Upper lobe of left lung (tissue), 6 donors: ENCODE measurements around the gene CCL20. TPM values are rescaled to one million over a fixed set of nuclear protein-coding genes. Genes with fewer than 3 reads are reported as not detected.
A peak's percentile ranks its signal among the peaks of the same experiment; 100 is the strongest.

ENCODE experiments used
- ATAC-seq, 2 donors: fragments of 200-7000 bp; cut with Tn5 transposase; one replicate each; pipeline ENCODE4 v1.9.1; 2022; ENCODE audit warnings: mild to moderate bottlenecking in 2 of 2, moderate library complexity in 2 of 2; ENCODE audit not compliant: low FRiP score in 2 of 2
- DNase-seq, 2 donors: peaks; one replicate each; pipeline ENCODE4 v3.0.0-alpha.2; 2019 to 2020
- H3K27ac ChIP-seq, 4 donors: fragments of 200-600 bp; sonication (generic); one replicate each; pipeline ENCODE4 v1.5.1; 2016 to 2019
- H3K27me3 ChIP-seq, 4 donors: fragments of 200-600 bp; sonication (generic); one replicate each; pipeline ENCODE4 v1.5.1; 2017 to 2019
- H3K36me3 ChIP-seq, 4 donors: fragments of 200-600 bp; sonication (generic); one replicate each; pipeline ENCODE4 v1.5.1; 2016 to 2019
- H3K4me1 ChIP-seq, 4 donors: fragments of 200-600 bp; sonication (generic); one replicate each; pipeline ENCODE4 v1.5.1; 2018 to 2019
- H3K4me3 ChIP-seq, 4 donors: fragments of 200-600 bp; sonication (generic); one replicate each; pipeline ENCODE4 v1.5.1; 2017 to 2019; ENCODE audit warnings: mild to moderate bottlenecking in 2 of 4, moderate library complexity in 1 of 4
- H3K9me3 ChIP-seq, 4 donors: fragments of 200-600 bp; sonication (generic); one replicate each; pipeline ENCODE4 v1.5.1; 2018 to 2019
- EP300 ChIP-seq, 4 donors: sonication (generic); formaldehyde crosslinking; IDR thresholded peaks; one replicate each; pipeline ENCODE4 v1.5.1; 2017; ENCODE audit warnings: antibody characterized with exemption in 4 of 4, control low read depth in 2 of 4
- POLR2A ChIP-seq, 4 donors: fragments of 450-650 bp; IDR thresholded peaks; one replicate each; pipeline ENCODE4 v1.5.1; 2016 to 2017; ENCODE audit warnings: antibody characterized with exemption in 4 of 4, mild to moderate bottlenecking in 2 of 4
- POLR2AphosphoS5 ChIP-seq, 2 donors: sonication (generic); formaldehyde crosslinking; IDR thresholded peaks; one replicate each; pipeline ENCODE4 v1.5.1; 2017; ENCODE audit warnings: antibody characterized with exemption in 2 of 2
- WGBS, 2 donors: methylation state at CpG; one replicate each; pipeline ENCODE4 v1.1.5; 2017 to 2018; 5-methylcytosine and 5-hydroxymethylcytosine counted together
- total RNA-seq, 6 donors: library from RNA; depleted of rRNA in 4 of 6; stranded (reverse); fragments of >200 nt in 4 of 6; gene quantifications; one replicate each; pipeline versions ENCODE4 v1.1.0 to v1.2.1, GENCODE V29; 2016 to 2021
- TF ChIP-seq, protein P1 (sequence below), 6 experiments: fragments of 450-650 bp in 4 of 6; fragments of 200-600 bp in 2 of 6; sonication (generic) in 2 of 6; IDR thresholded peaks; one replicate each; pipeline ENCODE4 v1.5.1; 2016 to 2019; ENCODE audit warnings: antibody characterized with exemption in 6 of 6
- donor health status: DM: no; HTN: no; CAD: no; lungs with moderate emphysema.
- donor health status: DM: no; HTN: yes; CAD: no; lungs with severe emphysema.

Gene CCL20
- total RNA-seq, 6 donors from 2014 or later: 0.66 to 8.6 (median 3.8) TPM; not detected in 1

DNA sequence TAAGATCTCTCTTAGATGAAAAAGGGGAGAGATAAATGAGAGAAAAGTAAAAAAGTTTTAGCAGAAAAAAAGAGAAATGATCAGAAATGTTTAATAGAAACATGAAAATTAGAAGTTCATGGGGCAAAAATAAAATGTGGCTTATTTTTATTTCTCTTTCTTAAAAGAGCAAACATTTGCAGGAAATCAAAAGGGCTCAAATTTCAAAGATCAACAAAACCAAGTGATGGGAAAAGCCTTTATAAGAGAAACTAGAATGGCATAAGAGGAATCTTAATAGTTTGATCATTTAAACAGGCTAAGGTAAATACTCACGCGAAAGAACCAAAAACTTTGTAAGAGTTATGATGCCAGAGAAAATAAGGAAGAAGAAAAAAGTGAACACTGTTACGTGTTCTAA is 34.5 kb downstream of the CCL20 start:
- ATAC-seq (no peak), DNase-seq (no peak)
- Histone ChIP-seq H3K4me1 (peaks cover 0 to 2% (median under 1%) of the 10 kb centered on the region in 4 donors), H3K27ac (peak overlapping the region in 2 of 4 donors; percentile 33 to 42), H3K27me3 (no peaks in the 10 kb centered on the region), H3K4me3 (no peak overlapping the region), H3K9me3 (no peaks in the 10 kb centered on the region), H3K36me3 (no peaks in the 10 kb centered on the region)
- TF ChIP-seq, protein P1, sequence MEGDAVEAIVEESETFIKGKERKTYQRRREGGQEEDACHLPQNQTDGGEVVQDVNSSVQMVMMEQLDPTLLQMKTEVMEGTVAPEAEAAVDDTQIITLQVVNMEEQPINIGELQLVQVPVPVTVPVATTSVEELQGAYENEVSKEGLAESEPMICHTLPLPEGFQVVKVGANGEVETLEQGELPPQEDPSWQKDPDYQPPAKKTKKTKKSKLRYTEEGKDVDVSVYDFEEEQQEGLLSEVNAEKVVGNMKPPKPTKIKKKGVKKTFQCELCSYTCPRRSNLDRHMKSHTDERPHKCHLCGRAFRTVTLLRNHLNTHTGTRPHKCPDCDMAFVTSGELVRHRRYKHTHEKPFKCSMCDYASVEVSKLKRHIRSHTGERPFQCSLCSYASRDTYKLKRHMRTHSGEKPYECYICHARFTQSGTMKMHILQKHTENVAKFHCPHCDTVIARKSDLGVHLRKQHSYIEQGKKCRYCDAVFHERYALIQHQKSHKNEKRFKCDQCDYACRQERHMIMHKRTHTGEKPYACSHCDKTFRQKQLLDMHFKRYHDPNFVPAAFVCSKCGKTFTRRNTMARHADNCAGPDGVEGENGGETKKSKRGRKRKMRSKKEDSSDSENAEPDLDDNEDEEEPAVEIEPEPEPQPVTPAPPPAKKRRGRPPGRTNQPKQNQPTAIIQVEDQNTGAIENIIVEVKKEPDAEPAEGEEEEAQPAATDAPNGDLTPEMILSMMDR (IDR thresholded peaks at IDR 0.05): no peak
- 46 to 61% methylated on average over 3 of the region's 3 CpGs for WGBS, 2 donors

DNA sequence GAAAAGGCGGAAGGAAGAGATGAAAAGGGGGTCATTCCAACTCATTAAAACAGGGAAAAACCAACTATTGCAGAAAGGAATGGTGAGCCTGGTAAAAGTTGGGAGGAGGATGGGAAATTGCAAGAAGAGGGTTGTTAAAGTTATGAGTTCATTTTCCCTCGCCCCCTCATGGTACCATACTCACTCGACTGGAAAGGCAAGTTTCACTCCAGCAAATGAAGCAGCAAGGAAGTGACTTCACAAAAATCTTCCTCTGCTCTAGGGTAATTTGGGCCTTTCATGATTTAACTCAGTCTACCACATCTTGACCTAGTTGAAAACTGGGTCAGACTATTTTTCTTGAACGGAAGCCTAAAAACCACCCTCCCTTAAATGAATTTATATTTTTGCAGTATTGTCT is 34.9 kb downstream of the CCL20 start:
- peak overlapping the region in 2 of 4 donors; percentile 33 to 42 for H3K27ac ChIP-seq
- no peaks in the 10 kb centered on the region for H3K36me3 ChIP-seq
- TF ChIP-seq, protein P1 (IDR thresholded peaks at IDR 0.05): no peak
- no peak for TF ChIP-seq POLR2A (IDR thresholded peaks at IDR 0.05)
- TF ChIP-seq EP300 (IDR thresholded peaks at IDR 0.05): peak in 1 of 4 donors; percentile 18
- TF ChIP-seq POLR2AphosphoS5 (IDR thresholded peaks at IDR 0.05): no peak
- H3K4me3 ChIP-seq: no peak overlapping the region
- no peaks in the 10 kb centered on the region for H3K9me3 ChIP-seq
- DNase-seq (no peak), ATAC-seq (no peak)
- no peaks in the 10 kb centered on the region for H3K27me3 ChIP-seq
- 53 to 64% methylated on average over 4 of the region's 4 CpGs for WGBS, 2 donors
- H3K4me1 ChIP-seq: peaks cover 0 to 6% (median 3%) of the 10 kb centered on the region in 4 donors

DNA sequence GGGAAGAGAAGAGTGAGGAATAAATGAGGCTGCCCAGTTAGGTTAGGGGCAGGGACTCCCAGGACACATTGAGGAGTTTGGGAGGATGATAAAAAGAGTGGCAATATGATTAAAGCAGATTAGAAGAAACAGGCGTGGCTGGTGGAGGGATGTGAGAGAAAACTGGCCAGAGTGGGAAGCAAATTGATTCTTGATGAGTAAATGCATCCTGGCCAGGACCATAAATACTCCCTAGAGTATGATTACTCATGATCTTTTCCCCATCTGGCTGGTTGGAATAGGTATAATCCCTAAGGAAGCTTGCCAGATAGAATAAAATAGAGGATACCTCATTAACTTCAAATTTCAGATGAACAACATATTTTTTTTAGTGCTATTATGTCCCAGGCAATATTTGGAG is 36.3 kb downstream of the CCL20 start:
- H3K27me3 ChIP-seq: no peaks in the 10 kb centered on the region
- H3K4me3 ChIP-seq: no peak overlapping the region
- TF ChIP-seq POLR2A (IDR thresholded peaks at IDR 0.05) (no peak), EP300 (IDR thresholded peaks at IDR 0.05) (no peak), POLR2AphosphoS5 (IDR thresholded peaks at IDR 0.05) (no peak)
- TF ChIP-seq, protein P1 (IDR thresholded peaks at IDR 0.05): no peak
- H3K4me1 ChIP-seq: peaks cover 0 to 9% (median 3%) of the 10 kb centered on the region in 4 donors
- H3K27ac ChIP-seq: no peak overlapping the region
- DNase-seq (no peak), ATAC-seq (peak in 1 of 2 donors; percentile 70)
- WGBS, 2 donors: 44 to 59% methylated on average over 1 of the region's 1 CpG
- H3K9me3 ChIP-seq: no peaks in the 10 kb centered on the region
- no peaks in the 10 kb centered on the region for H3K36me3 ChIP-seq

DNA sequence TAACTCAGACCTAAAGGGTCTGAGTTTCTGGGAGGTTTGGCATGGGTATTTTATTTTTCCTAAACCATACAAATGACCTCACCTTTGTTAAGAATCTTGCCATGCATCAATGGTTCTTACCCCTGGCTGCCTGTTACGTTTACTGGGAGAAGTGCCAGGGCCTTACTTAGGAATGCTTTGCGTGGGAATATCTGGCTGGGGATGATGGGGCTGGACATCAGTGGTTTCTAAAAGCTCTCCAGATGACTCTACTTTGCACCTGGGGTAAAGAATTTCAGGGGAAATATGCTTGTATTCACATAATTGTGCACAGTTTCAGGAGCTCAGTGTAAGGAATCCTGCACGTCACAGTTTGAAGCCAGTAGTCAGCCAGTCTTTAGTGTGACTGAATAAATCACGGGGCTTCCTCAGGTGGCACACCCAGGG is 39.6 kb downstream of the CCL20 start:
- Histone ChIP-seq H3K4me3 (no peak overlapping the region), H3K36me3 (no peaks in the 10 kb centered on the region), H3K4me1 (peaks cover 0 to 9% (median 3%) of the 10 kb centered on the region in 4 donors), H3K27me3 (no peaks in the 10 kb centered on the region), H3K9me3 (no peaks in the 10 kb centered on the region), H3K27ac (peak overlapping the region in 3 of 4 donors; percentile 40 to 54 (median 52))
- ATAC-seq (peak; percentile 63 to 69), DNase-seq (peak in 1 of 2 donors; percentile 47)
- no peak for TF ChIP-seq POLR2A (IDR thresholded peaks at IDR 0.05)
- TF ChIP-seq POLR2AphosphoS5 (IDR thresholded peaks at IDR 0.05): no peak
- TF ChIP-seq EP300 (IDR thresholded peaks at IDR 0.05): no peak
- TF ChIP-seq, protein P1 (IDR thresholded peaks at IDR 0.05): no peak
- 55 to 58% methylated on average over 3 to 4 of the region's 4 CpGs for WGBS, 2 donors

DNA sequence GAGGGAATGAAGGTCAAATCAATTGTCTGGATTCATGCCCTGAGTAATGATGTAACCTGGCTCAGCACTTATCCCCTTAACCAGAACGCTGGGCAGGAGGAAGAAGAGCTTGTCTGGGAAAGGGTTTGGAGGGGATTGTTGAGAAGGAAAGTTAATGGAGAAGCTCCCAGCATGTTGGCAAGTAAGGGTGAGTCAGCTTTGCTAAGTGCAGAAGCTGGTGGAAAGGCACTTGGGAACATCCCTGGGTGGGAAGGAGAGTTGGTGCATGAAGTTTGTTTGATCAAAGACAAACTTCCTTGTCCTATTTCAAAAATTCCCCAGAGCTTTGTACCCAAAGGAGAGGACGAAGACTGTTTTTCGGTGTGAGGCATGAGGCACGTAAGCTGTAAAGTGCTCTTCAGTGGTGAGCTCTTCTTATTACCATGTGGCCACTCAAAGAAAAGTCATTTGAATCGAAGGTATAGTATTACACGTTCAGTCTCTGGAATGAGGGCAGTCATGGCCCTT is 40.2 kb downstream of the CCL20 start:
- 51 to 64% methylated on average over 6 of the region's 6 CpGs for WGBS, 2 donors
- Histone ChIP-seq H3K36me3 (no peaks in the 10 kb centered on the region), H3K27me3 (no peaks in the 10 kb centered on the region), H3K4me3 (no peak overlapping the region), H3K4me1 (peaks cover 0 to 9% (median 3%) of the 10 kb centered on the region in 4 donors), H3K27ac (peak overlapping the region in 3 of 4 donors; percentile 40 to 54 (median 52)), H3K9me3 (no peaks in the 10 kb centered on the region)
- ATAC-seq: peak; percentile 44 to 73
- TF ChIP-seq POLR2AphosphoS5 (IDR thresholded peaks at IDR 0.05): peak; percentile 14 to 35
- peak in 3 of 4 donors; percentile 22 to 82 (median 44) for TF ChIP-seq EP300 (IDR thresholded peaks at IDR 0.05)
- peak in 1 of 4 donors; percentile 30 for TF ChIP-seq POLR2A (IDR thresholded peaks at IDR 0.05)
- TF ChIP-seq, protein P1 (IDR thresholded peaks at IDR 0.05): no peak
- DNase-seq: peak in 1 of 2 donors; percentile 40
